ENCODE data around the gene BTRC. TPM values are rescaled to one million over a fixed set of nuclear protein-coding genes. Genes with fewer than 3 reads are reported as not detected.
"Not testable (repeated sequence)": the region's sequence is repeated elsewhere in the genome, so short reads cannot be mapped to it uniquely, and the experiment has no call there.

The BTRC gene
- total and polyA plus RNA-seq, 8 donors = 4.3 to 16.4 (median 9.0) TPM

DNA sequence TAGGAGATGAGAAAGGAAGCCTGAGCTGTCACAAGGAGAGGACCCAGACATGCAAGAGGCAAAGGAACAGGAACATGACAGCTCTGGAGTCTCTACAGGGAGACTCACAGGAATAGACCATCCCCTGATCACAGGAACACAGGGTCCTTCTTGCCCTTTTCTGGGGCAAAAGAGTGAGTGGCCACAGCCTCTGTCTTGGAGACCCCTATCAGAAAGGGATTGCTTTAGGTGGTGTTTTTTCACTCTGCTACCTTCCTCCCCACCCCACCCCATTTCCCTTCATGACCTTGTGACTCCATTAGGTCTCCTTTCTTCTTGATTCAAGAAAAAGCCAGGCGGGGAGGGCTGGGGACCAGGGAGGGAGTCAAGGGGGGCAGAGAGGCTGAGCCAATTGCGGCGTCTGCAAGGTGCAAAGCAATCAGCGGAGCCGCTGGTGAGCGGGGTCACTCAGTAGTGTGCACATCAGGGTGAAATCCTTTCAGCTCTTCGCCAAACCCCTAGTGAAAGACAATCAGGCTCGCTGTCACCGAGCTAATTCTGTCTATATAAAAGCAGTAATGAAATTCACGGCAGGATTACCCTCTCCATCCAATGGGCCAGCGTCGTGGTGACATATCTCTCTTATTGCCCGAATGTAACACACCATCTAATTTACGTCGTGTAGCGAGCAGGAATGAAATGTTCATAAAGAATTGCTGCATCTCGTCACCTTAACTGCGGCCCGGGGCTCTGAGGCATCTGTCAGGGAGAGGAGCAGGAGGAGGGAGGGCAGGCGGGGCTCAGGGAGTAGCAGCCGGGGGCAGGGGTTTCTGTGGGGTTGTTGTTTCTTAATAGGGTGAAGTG is 31.5 kb upstream of the BTRC start:
- WGBS, 2 donors = 66 to 71% methylated on average over 21 of the region's 21 CpGs
- intact Hi-C loops (cut with DNase I) = no loop called here
- H3K4me1 ChIP-seq = no peaks in the 10 kb centered on the region
- H3K4me3 ChIP-seq = no peak overlapping the region
- ATAC-seq (no peak), FAIRE-seq (no peak), DNase-seq (no peak)
- no peaks in the 10 kb centered on the region for H3K9me3 ChIP-seq
- no peaks in the 10 kb centered on the region for H3K27me3 ChIP-seq
- H3K27ac ChIP-seq = no peak overlapping the region
- TF ChIP-seq, protein P1, sequence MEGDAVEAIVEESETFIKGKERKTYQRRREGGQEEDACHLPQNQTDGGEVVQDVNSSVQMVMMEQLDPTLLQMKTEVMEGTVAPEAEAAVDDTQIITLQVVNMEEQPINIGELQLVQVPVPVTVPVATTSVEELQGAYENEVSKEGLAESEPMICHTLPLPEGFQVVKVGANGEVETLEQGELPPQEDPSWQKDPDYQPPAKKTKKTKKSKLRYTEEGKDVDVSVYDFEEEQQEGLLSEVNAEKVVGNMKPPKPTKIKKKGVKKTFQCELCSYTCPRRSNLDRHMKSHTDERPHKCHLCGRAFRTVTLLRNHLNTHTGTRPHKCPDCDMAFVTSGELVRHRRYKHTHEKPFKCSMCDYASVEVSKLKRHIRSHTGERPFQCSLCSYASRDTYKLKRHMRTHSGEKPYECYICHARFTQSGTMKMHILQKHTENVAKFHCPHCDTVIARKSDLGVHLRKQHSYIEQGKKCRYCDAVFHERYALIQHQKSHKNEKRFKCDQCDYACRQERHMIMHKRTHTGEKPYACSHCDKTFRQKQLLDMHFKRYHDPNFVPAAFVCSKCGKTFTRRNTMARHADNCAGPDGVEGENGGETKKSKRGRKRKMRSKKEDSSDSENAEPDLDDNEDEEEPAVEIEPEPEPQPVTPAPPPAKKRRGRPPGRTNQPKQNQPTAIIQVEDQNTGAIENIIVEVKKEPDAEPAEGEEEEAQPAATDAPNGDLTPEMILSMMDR (IDR thresholded peaks at IDR 0.05) = no peak
- H3K36me3 ChIP-seq = no peaks in the 10 kb centered on the region

DNA sequence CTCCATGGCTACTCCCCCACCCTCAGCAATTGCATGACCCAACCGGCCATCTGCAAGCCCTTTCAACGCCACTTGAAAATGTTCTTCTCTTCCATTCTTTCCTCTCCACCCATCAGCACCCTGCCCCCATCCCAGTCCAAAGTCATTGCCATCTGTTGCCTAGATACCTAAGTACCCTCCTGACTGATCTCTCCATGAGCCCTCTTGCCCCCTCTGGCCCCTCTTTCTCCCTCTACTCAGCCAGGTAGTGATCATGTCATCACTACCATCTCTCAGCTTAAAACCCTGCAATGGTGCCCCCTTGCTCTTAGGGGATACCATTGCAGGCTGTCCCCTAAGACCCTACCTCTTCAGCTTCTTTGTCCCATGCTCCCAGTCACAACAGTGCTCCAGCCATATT is 30.5 kb upstream of the BTRC start:
- ATAC-seq (no peak), DNase-seq (no peak), FAIRE-seq (no peak)
- no peaks in the 10 kb centered on the region for H3K27me3 ChIP-seq
- no peak overlapping the region for H3K4me3 ChIP-seq
- no peaks in the 10 kb centered on the region for H3K9me3 ChIP-seq
- H3K27ac ChIP-seq = no peak overlapping the region
- TF ChIP-seq, protein P1 (IDR thresholded peaks at IDR 0.05) = no peak
- WGBS, 2 donors = 73 to 85% methylated on average over 2 of the region's 2 CpGs
- no peaks in the 10 kb centered on the region for H3K4me1 ChIP-seq
- no peaks in the 10 kb centered on the region for H3K36me3 ChIP-seq
- intact Hi-C loops (cut with DNase I) = no loop called here

DNA sequence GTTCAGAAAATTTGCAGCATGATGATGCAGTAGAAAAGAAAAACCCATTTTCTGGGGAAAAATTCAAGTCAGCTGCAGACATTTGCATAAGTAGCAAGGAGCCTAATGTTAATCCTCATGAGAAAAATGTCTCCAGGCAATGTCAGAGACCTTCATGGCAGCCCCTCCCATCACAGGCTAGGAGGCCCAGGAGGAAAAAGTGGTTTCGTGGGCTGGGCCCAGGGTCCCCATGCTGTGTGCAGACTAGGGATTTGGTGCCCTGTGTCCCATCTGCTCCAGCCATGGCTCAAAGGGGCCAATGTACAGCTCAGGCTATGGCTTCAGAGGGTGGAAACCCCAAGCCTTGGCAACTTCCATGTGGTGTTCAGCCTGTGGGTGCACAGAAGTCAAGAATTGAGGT is 26.5 kb upstream of the BTRC start:
- ATAC-seq; H3K27ac ChIP-seq; H3K4me3 ChIP-seq; DNase-seq; FAIRE-seq; H3K9me3 ChIP-seq; H3K27me3 ChIP-seq; intact Hi-C loops (cut with DNase I); H3K36me3 ChIP-seq; H3K4me1 ChIP-seq: not testable (repeated sequence)
- WGBS, 2 donors = 78 to 84% methylated on average over 1 of the region's 1 CpG

DNA sequence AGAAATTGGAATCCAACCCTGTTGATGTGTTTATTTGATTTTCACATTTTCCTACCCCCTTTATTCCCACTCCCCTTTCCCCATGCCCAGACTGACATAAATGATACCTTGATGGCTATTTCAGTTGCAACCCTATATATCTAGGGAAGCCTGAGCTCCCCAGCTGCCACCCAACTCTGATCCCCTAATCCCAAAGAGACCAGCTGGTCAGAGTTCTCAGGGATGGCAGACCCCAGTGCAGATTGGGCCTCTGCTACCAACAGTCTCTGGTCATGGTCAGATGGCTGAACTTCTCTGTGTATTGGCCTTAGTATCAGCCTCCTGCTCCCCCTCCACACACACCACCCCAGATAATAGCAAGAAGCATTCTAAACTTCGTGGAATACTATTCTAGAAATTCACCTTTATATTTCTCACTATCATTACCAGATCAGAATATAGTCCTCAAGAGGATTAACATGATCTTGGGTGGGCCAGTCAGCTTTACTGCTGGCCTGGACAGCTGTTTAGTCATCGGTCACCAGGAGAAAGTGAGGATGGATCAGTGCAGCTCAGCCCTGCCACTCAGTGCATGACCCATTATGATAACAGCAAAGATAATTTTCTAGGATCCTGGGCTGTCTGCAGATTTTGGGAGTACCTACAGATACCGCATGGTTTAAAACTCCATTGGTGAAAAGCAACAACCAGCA is 24.5 kb upstream of the BTRC start:
- intact Hi-C loops (cut with DNase I) = no loop called here
- TF ChIP-seq, protein P1 (IDR thresholded peaks at IDR 0.05) = no peak
- Histone ChIP-seq H3K4me3 (no peak overlapping the region), H3K27ac (no peak overlapping the region), H3K4me1 (no peaks in the 10 kb centered on the region), H3K36me3 (no peaks in the 10 kb centered on the region), H3K9me3 (no peaks in the 10 kb centered on the region), H3K27me3 (no peaks in the 10 kb centered on the region)
- ATAC-seq = no peak
- no peak for FAIRE-seq
- DNase-seq = no peak
- 85 to 93% methylated on average over 3 of the region's 3 CpGs for WGBS, 2 donors

DNA sequence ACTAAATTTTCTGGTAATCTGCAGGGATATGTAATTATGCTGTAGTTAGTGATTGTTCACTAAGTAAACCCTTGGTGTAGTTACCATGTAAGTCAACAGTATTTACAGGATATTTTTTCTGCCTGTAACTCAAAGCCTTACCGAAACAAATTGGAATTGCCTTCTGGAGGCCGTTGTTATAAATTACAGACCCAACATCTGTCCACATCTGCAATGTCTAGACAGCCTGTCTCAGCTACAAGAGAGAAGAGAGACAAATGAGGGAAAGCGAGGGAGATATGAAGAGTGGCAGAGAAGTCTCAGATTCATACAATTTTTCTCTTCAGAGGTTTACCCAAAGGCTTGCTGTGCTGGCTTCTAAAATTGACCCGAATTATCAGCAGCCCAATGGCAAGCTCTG is 23.7 kb upstream of the BTRC start:
- ATAC-seq (no peak), DNase-seq (no peak), FAIRE-seq (no peak)
- no peaks in the 10 kb centered on the region for H3K36me3 ChIP-seq
- H3K9me3 ChIP-seq = no peaks in the 10 kb centered on the region
- intact Hi-C loops (cut with DNase I) = no loop called here
- TF ChIP-seq, protein P1 (IDR thresholded peaks at IDR 0.05) = no peak
- no peak overlapping the region for H3K4me3 ChIP-seq
- H3K4me1 ChIP-seq = no peaks in the 10 kb centered on the region
- H3K27ac ChIP-seq = no peak overlapping the region
- 85 to 94% methylated on average over 4 of the region's 4 CpGs for WGBS, 2 donors
- H3K27me3 ChIP-seq = no peaks in the 10 kb centered on the region

Measured in pancreas (tissue), 10 donors.